Neural cell (in vitro differentiated cells): ENCODE results near the gene KDM4E. TPM values are rescaled to one million over a fixed set of nuclear protein-coding genes. Genes with fewer than 3 reads are reported as not detected.

Experiments
- H2AFZ ChIP-seq: fragments of 200-600, 300-800 bp; sonication (generic), shearing (Covaris generic); 2 replicates; pipeline ENCODE4 v1.6.0; 2014; ENCODE audit warnings: low read depth, mild to moderate bottlenecking, antibody characterized with exemption, low read length, moderate library complexity
- H3F3A ChIP-seq: fragments of 200-600 bp; shearing (Covaris generic); 2 replicates; pipeline ENCODE4 v1.6.1; 2016; ENCODE audit warnings: mild to moderate bottlenecking, moderate library complexity, mixed read lengths, antibody characterized with exemption, low read length; ENCODE audit not compliant: insufficient read depth, poor library complexity, severe bottlenecking
- H3K27ac ChIP-seq: fragments of 200-600, 300-800 bp; sonication (generic), shearing (Covaris generic); 2 replicates; pipeline ENCODE4 v1.5.1; 2014; ENCODE audit warnings: mild to moderate bottlenecking, low read length, moderate library complexity
- H3K27me3 ChIP-seq: fragments of 300-800, 200-600 bp; sonication (generic), shearing (Covaris generic); 2 replicates; pipeline ENCODE4 v1.6.0; 2014; ENCODE audit warnings: mild to moderate bottlenecking, low read depth, low read length, moderate library complexity; ENCODE audit not compliant: insufficient read depth
- H3K36me3 ChIP-seq: fragments of 300-800, 200-600 bp; sonication (generic), shearing (Covaris generic); 2 replicates; pipeline ENCODE4 v1.5.1; 2014; ENCODE audit warnings: mild to moderate bottlenecking, antibody characterized with exemption, low read length, moderate library complexity; ENCODE audit not compliant: insufficient read depth
- H3K4me2 ChIP-seq: fragments of 300-800, 200-600 bp; sonication (generic), shearing (Covaris generic); 2 replicates; pipeline ENCODE4 v1.6.0; 2014; ENCODE audit warnings: mild to moderate bottlenecking, low read length
- H3K4me3 ChIP-seq: fragments of 300-800, 200-600 bp; sonication (generic), shearing (Covaris generic); 2 replicates; pipeline ENCODE4 v1.5.1; 2014; ENCODE audit warnings: mild to moderate bottlenecking, low read length, moderate library complexity
- H3K79me2 ChIP-seq: fragments of 200-600 bp; shearing (Covaris generic); replicated peaks from 2 replicates; pipeline ENCODE4 v1.6.0; 2014; ENCODE audit warnings: mild to moderate bottlenecking, low read length, moderate library complexity; ENCODE audit not compliant: insufficient read depth
- H3K9ac ChIP-seq: fragments of 300-800, 200-600 bp; sonication (generic), shearing (Covaris generic); 2 replicates; pipeline ENCODE4 v1.6.1; 2016; ENCODE audit warnings: mild to moderate bottlenecking, low read length, mixed read lengths
- H3K9me2 ChIP-seq: fragments of 200-600 bp; shearing (Covaris generic); 2 replicates; pipeline ENCODE4 v1.6.1; 2016; ENCODE audit warnings: mild to moderate bottlenecking, low read length, mixed read lengths; ENCODE audit not compliant: insufficient read depth
- H3K9me3 ChIP-seq: fragments of 200-600, 300-800 bp; sonication (generic), shearing (Covaris generic); 2 replicates; pipeline ENCODE4 v1.6.1; 2016; ENCODE audit warnings: mild to moderate bottlenecking, mixed run types, low read length, moderate library complexity, mixed read lengths
- H4K20me1 ChIP-seq: fragments of 200-600 bp; shearing (Covaris generic); 2 replicates; pipeline ENCODE4 v1.6.1; 2016; ENCODE audit warnings: mild to moderate bottlenecking, mixed run types; ENCODE audit not compliant: insufficient read depth
- EP300 ChIP-seq: fragments of 450-650 bp; conservative IDR thresholded peaks from 2 replicates; pipeline ENCODE4 v1.6.1; 2014; ENCODE audit warnings: antibody characterized with exemption, mild to moderate bottlenecking, moderate library complexity; ENCODE audit not compliant: poor library complexity, severe bottlenecking
- EZH2 ChIP-seq: fragments of 200-600, 300-800 bp; shearing (Covaris generic), sonication (generic); IDR thresholded peaks from 2 replicates; pipeline ENCODE4 v1.6.1; 2014; ENCODE audit warnings: antibody characterized with exemption, low read length, borderline replicate concordance, mild to moderate bottlenecking; ENCODE audit not compliant: insufficient read depth, poor library complexity, severe bottlenecking
- MXI1 ChIP-seq: fragments of 450-650 bp; conservative IDR thresholded peaks from 2 replicates; pipeline ENCODE4 v1.6.1; 2014; ENCODE audit warnings: antibody characterized with exemption, mild to moderate bottlenecking; ENCODE audit not compliant: poor library complexity, severe bottlenecking
- POLR2AphosphoS5 ChIP-seq: IDR thresholded peaks from 2 replicates; pipeline ENCODE4 v1.6.1; 2012
- RAD21 ChIP-seq: fragments of 450-650 bp; conservative IDR thresholded peaks from 2 replicates; pipeline ENCODE4 v1.6.1; 2014; ENCODE audit warnings: antibody characterized with exemption, mild to moderate bottlenecking, moderate library complexity
- SMC3 ChIP-seq: fragments of 450-650 bp; conservative IDR thresholded peaks from 2 replicates; pipeline ENCODE4 v1.6.1; 2014; ENCODE audit warnings: antibody characterized with exemption, mild to moderate bottlenecking, moderate library complexity; ENCODE audit not compliant: poor library complexity
- TAF1 ChIP-seq: IDR thresholded peaks from 2 replicates; pipeline ENCODE4 v1.6.1; 2012; ENCODE audit warnings: low read depth
- polyA plus RNA-seq: library from polyadenylated mRNA; depleted of rRNA; stranded (reverse); fragments of >200 nt; gene quantifications from 2 replicates; pipeline ENCODE4 v1.2.3, GENCODE V29; 2014
- TF ChIP-seq, protein P1 (sequence below): IDR thresholded peaks from 2 replicates; pipeline ENCODE4 v1.6.1; 2012; ENCODE audit warnings: borderline replicate concordance
- TF ChIP-seq, protein P2 (sequence below): fragments of 450-650 bp; IDR thresholded peaks from 2 replicates; pipeline ENCODE4 v1.5.1; 2014; ENCODE audit warnings: antibody characterized with exemption, mild to moderate bottlenecking, moderate library complexity; ENCODE audit not compliant: poor library complexity, severe bottlenecking

The KDM4E gene
- polyA plus RNA-seq, 1 donor from 2014 or later, result not detected

DNA sequence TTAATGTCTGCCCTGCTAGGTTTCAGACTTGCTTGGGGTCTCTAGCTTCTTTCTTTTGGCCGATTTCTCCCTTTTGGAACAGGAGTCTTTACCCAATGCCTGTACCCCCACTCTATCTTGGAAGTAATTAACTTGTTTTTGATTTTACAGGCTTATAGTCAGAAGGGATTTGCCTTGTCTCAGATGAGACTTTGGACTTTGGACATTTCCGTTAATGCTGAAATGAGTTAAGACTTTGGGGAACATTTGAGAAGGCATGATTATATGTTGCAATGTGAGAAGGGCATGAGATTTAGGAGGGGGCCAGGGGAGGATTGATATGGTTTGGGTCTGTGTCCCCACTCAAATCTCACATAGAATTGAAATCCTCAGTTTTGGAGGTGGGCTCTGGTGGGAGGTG, 29.3 kb downstream of the KDM4E start:
- H3K4me3 ChIP-seq, result no peak overlapping the region
- H3K36me3 ChIP-seq, result no peaks in the 10 kb centered on the region
- no peaks in the 10 kb centered on the region for H3K79me2 ChIP-seq
- H3K27ac ChIP-seq, result no peak overlapping the region
- no peak overlapping the region for H3K4me2 ChIP-seq
- no peaks in the 10 kb centered on the region for H3K27me3 ChIP-seq
- no peaks in the 10 kb centered on the region for H3K9me3 ChIP-seq
- H3K9ac ChIP-seq, result no peak overlapping the region
- H3F3A ChIP-seq, result no peaks in the 10 kb centered on the region
- no peaks in the 10 kb centered on the region for H4K20me1 ChIP-seq
- H2AFZ ChIP-seq, result no peak overlapping the region
- TF ChIP-seq EZH2 (no peak), RAD21 (no peak), TAF1 (no peak), POLR2AphosphoS5 (no peak), SMC3 (no peak), MXI1 (no peak), EP300 (no peak)
- TF ChIP-seq, protein P1, sequence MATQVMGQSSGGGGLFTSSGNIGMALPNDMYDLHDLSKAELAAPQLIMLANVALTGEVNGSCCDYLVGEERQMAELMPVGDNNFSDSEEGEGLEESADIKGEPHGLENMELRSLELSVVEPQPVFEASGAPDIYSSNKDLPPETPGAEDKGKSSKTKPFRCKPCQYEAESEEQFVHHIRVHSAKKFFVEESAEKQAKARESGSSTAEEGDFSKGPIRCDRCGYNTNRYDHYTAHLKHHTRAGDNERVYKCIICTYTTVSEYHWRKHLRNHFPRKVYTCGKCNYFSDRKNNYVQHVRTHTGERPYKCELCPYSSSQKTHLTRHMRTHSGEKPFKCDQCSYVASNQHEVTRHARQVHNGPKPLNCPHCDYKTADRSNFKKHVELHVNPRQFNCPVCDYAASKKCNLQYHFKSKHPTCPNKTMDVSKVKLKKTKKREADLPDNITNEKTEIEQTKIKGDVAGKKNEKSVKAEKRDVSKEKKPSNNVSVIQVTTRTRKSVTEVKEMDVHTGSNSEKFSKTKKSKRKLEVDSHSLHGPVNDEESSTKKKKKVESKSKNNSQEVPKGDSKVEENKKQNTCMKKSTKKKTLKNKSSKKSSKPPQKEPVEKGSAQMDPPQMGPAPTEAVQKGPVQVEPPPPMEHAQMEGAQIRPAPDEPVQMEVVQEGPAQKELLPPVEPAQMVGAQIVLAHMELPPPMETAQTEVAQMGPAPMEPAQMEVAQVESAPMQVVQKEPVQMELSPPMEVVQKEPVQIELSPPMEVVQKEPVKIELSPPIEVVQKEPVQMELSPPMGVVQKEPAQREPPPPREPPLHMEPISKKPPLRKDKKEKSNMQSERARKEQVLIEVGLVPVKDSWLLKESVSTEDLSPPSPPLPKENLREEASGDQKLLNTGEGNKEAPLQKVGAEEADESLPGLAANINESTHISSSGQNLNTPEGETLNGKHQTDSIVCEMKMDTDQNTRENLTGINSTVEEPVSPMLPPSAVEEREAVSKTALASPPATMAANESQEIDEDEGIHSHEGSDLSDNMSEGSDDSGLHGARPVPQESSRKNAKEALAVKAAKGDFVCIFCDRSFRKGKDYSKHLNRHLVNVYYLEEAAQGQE, result no peak
- TF ChIP-seq, protein P2, sequence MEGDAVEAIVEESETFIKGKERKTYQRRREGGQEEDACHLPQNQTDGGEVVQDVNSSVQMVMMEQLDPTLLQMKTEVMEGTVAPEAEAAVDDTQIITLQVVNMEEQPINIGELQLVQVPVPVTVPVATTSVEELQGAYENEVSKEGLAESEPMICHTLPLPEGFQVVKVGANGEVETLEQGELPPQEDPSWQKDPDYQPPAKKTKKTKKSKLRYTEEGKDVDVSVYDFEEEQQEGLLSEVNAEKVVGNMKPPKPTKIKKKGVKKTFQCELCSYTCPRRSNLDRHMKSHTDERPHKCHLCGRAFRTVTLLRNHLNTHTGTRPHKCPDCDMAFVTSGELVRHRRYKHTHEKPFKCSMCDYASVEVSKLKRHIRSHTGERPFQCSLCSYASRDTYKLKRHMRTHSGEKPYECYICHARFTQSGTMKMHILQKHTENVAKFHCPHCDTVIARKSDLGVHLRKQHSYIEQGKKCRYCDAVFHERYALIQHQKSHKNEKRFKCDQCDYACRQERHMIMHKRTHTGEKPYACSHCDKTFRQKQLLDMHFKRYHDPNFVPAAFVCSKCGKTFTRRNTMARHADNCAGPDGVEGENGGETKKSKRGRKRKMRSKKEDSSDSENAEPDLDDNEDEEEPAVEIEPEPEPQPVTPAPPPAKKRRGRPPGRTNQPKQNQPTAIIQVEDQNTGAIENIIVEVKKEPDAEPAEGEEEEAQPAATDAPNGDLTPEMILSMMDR, result no peak
- H3K9me2 ChIP-seq, result no peaks in the 10 kb centered on the region

DNA sequence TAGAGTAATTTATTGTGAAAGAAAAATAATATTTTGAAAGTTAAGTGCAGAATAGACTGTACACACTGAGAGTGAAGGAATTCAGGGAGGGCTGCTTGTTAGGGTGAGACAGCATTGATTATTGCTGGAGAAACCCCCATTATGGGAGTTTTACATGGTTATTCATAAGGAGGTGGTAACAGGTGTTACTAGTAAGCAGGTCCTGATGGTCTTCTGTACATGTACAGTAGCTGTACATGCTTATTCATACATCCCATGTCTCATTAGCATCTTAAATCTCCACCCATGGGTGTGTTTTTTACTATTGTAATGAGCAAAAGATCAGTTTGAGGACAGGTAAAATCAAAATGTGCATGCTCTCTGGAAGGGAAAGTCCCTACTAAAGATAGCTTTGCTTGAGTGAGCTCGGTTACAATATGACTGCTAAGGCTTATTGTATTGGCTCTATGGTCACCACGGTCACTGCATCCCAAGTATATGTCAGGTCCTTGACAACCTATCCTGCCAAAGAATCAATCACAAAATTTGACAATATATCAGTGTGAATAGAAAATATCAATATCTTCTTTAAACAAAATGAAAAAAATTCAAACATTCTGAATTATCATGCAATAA, 30.3 kb downstream of the KDM4E start:
- no peaks in the 10 kb centered on the region for H4K20me1 ChIP-seq
- H3K79me2 ChIP-seq, result no peaks in the 10 kb centered on the region
- H2AFZ ChIP-seq, result no peak overlapping the region
- H3K4me2 ChIP-seq, result no peak overlapping the region
- no peaks in the 10 kb centered on the region for H3K9me3 ChIP-seq
- H3K9ac ChIP-seq, result no peak overlapping the region
- H3K9me2 ChIP-seq, result no peaks in the 10 kb centered on the region
- TF ChIP-seq, protein P2, result no peak
- TF ChIP-seq EP300, result no peak
- TF ChIP-seq, protein P1, result no peak
- no peak for TF ChIP-seq MXI1
- TF ChIP-seq POLR2AphosphoS5, result no peak
- no peak for TF ChIP-seq SMC3
- no peak for TF ChIP-seq TAF1
- TF ChIP-seq EZH2, result no peak
- H3K4me3 ChIP-seq, result no peak overlapping the region
- no peak overlapping the region for H3K27ac ChIP-seq
- no peaks in the 10 kb centered on the region for H3F3A ChIP-seq
- H3K27me3 ChIP-seq, result no peaks in the 10 kb centered on the region
- no peaks in the 10 kb centered on the region for H3K36me3 ChIP-seq
